Skin of body (tissue), 2 donors: ENCODE data around the gene PLXNC1. TPM values are rescaled to one million over a fixed set of nuclear protein-coding genes. Genes with fewer than 3 reads are reported as not detected.

Experiments
- DNase-seq: peaks from one replicate; lab custom pipeline; 2025; lab: John Stamatoyannopoulos, UW
- total RNA-seq: library from RNA; depleted of rRNA; stranded (reverse); fragments of >200 nt; gene quantifications from one replicate; pipeline ENCODE4 v1.2.3, GENCODE V29; 2014

The PLXNC1 gene
- total RNA-seq, 1 donor from 2014 or later = 15.5 TPM

- no peak for DNase-seq
These were observed 55.4 kb downstream of the PLXNC1 start for GRCh38 chr12:94203796-94204195.

GRCh38 chr12:94204499-94205247 lies 56.3 kb downstream of the PLXNC1 start:
- no peak for DNase-seq

- DNase-seq = no peak
These were observed 57.4 kb downstream of the PLXNC1 start for GRCh38 chr12:94205822-94206221.

GRCh38 chr12:94206886-94207285 lies 58.5 kb downstream of the PLXNC1 start:
- no peak for DNase-seq

- DNase-seq = no peak
These were observed 59.1 kb downstream of the PLXNC1 start for GRCh38 chr12:94207467-94207848.

GRCh38 chr12:94207849-94208621 lies 59.7 kb downstream of the PLXNC1 start:
- peak; percentile 22 for DNase-seq

GRCh38 chr12:94208622-94208966 lies 60.2 kb downstream of the PLXNC1 start:
- no peak for DNase-seq

- no peak for DNase-seq
These were observed 60.9 kb downstream of the PLXNC1 start for GRCh38 chr12:94209240-94209639.

- DNase-seq = no peak
These were observed 62.6 kb downstream of the PLXNC1 start for GRCh38 chr12:94211021-94211420.

GRCh38 chr12:94218233-94218632 lies 69.9 kb downstream of the PLXNC1 start:
- DNase-seq = no peak

GRCh38 chr12:94219622-94220302 lies 71.4 kb downstream of the PLXNC1 start:
- no peak for DNase-seq

GRCh38 chr12:94220804-94221203 lies 72.4 kb downstream of the PLXNC1 start:
- DNase-seq = no peak

- no peak for DNase-seq
These were observed 74.1 kb downstream of the PLXNC1 start for GRCh38 chr12:94222351-94223084.

GRCh38 chr12:94223842-94224241 lies 75.5 kb downstream of the PLXNC1 start:
- DNase-seq = no peak

GRCh38 chr12:94225506-94225905 lies 77.1 kb downstream of the PLXNC1 start:
- DNase-seq = no peak

- no peak for DNase-seq
These were observed 77.7 kb downstream of the PLXNC1 start for GRCh38 chr12:94225947-94226630.

- DNase-seq = no peak
These were observed 78.7 kb downstream of the PLXNC1 start for GRCh38 chr12:94227066-94227465.

GRCh38 chr12:94228488-94228907 lies 80.1 kb downstream of the PLXNC1 start:
- no peak for DNase-seq

- DNase-seq = no peak
These were observed 81.5 kb downstream of the PLXNC1 start for GRCh38 chr12:94229902-94230301.

- no peak for DNase-seq
These were observed 82.1 kb downstream of the PLXNC1 start for GRCh38 chr12:94230357-94230905.

- DNase-seq = no peak
These were observed 83.3 kb downstream of the PLXNC1 start for GRCh38 chr12:94231709-94232108.
